K562 (cell line): ENCODE results near the gene COX6A1. TPM values are rescaled to one million over a fixed set of nuclear protein-coding genes. Genes with fewer than 3 reads are reported as not detected.

ENCODE experiments used
- CBFA2T2 ChIP-seq: fragments of 450-650 bp; conservative IDR thresholded peaks from 2 replicates; pipeline ENCODE4 v1.6.1; 2017; ENCODE audit warnings: mild to moderate bottlenecking
- CBFB ChIP-seq: sonication (generic); formaldehyde crosslinking; IDR thresholded peaks from 2 replicates; pipeline ENCODE4 v1.4.0; 2020; ENCODE audit warnings: mild to moderate bottlenecking, missing genetic modification reagents
- CBX5 ChIP-seq: IDR thresholded peaks from 2 replicates; pipeline ENCODE4 v1.6.1; 2014; ENCODE audit warnings: low read depth, borderline replicate concordance
- CTCF ChIP-seq, 3 experiments: IDR thresholded peaks in 2 of 3; conservative IDR thresholded peaks in 1 of 3; 2 replicates each; pipeline ENCODE4 v1.5.1; 2011 to 2012; ENCODE audit warnings: low read length in 3 of 3, mild to moderate bottlenecking in 3 of 3, control low read depth in 2 of 3, improper control_type of control experiment in 1 of 3, inconsistent platforms in 1 of 3, low read depth in 1 of 3, mixed read lengths in 1 of 3, moderate library complexity in 1 of 3; ENCODE audit not compliant: insufficient read depth in 2 of 3
- EHMT2 ChIP-seq: fragments of 450-650 bp; IDR thresholded peaks from 2 replicates; pipeline ENCODE4 v1.6.1; 2018; ENCODE audit warnings: antibody characterized with exemption
- FOXP4 ChIP-seq: sonication (generic); formaldehyde crosslinking; IDR thresholded peaks from 2 replicates; pipeline ENCODE4 v1.8.0; 2022; ENCODE audit warnings: mild to moderate bottlenecking, missing genetic modification reagents, borderline replicate concordance
- HINFP ChIP-seq: fragments of 450-650 bp; conservative IDR thresholded peaks from 2 replicates; pipeline ENCODE4 v1.6.1; 2016; ENCODE audit warnings: missing genetic modification characterization, low read depth, mild to moderate bottlenecking, control low read depth, missing compliant biosample characterization
- ILF3 ChIP-seq: fragments of 450-650 bp; IDR thresholded peaks from 2 replicates; pipeline ENCODE4 v1.6.1; 2018; ENCODE audit warnings: antibody characterized with exemption, mild to moderate bottlenecking, moderate library complexity, borderline replicate concordance
- MAFF ChIP-seq: IDR thresholded peaks from 2 replicates; pipeline ENCODE4 v1.6.1; 2012; ENCODE audit warnings: low read length, improper control_type of control experiment
- MAFK ChIP-seq: IDR thresholded peaks from 2 replicates; pipeline ENCODE4 v1.6.1; 2011; ENCODE audit warnings: low read length, improper control_type of control experiment
- MCM2 ChIP-seq: fragments of 450-650 bp; IDR thresholded peaks from 2 replicates; pipeline ENCODE4 v1.6.1; 2017; ENCODE audit warnings: low read depth, mild to moderate bottlenecking
- MCM3 ChIP-seq: fragments of 450-650 bp; IDR thresholded peaks from 2 replicates; pipeline ENCODE4 v1.6.1; 2016
- MCM7 ChIP-seq, 2 experiments: fragments of 450-650 bp; IDR thresholded peaks; 2 replicates each; pipeline ENCODE4 v1.6.1; 2016 to 2018
- NFYB ChIP-seq: IDR thresholded peaks from 2 replicates; pipeline ENCODE4 v1.6.1; 2011; ENCODE audit warnings: mild to moderate bottlenecking, moderate library complexity; ENCODE audit not compliant: insufficient read length; ENCODE audit errors: extremely low read depth
- POLR2G ChIP-seq: fragments of 200-400 bp; formaldehyde crosslinking; IDR thresholded peaks from 2 replicates; pipeline ENCODE4 v1.6.1; 2017; ENCODE audit warnings: low read depth, mild to moderate bottlenecking, antibody characterized with exemption, low read length, moderate library complexity
- SOX6 ChIP-seq: fragments of 450-650 bp; IDR thresholded peaks from 2 replicates; pipeline ENCODE4 v1.6.1; 2014; ENCODE audit warnings: mild to moderate bottlenecking
- TAF15 ChIP-seq: fragments of 200-400 bp; formaldehyde crosslinking; IDR thresholded peaks from 2 replicates; pipeline ENCODE4 v1.6.1; 2017; ENCODE audit warnings: mild to moderate bottlenecking, low read depth, low read length, moderate library complexity
- TAF9B ChIP-seq: fragments of 450-650 bp; IDR thresholded peaks from 2 replicates; pipeline ENCODE4 v1.6.1; 2018; ENCODE audit warnings: mild to moderate bottlenecking; ENCODE audit not compliant: partially characterized antibody
- TBP ChIP-seq: optimal IDR thresholded peaks from 2 replicates; pipeline ENCODE3; 2011; ENCODE audit warnings: low read depth, low read length, improper control_type of control experiment
- TRIM24 ChIP-seq, 2 experiments: fragments of 450-650 bp; IDR thresholded peaks; 2 replicates each; pipeline ENCODE4 v1.6.1; 2016
- ZFP36 ChIP-seq: fragments of 150-350 bp; IDR thresholded peaks from 2 replicates; pipeline ENCODE4 v1.6.1; 2018; ENCODE audit warnings: low read length, low read depth; ENCODE audit not compliant: partially characterized antibody
- ZKSCAN1 ChIP-seq: fragments of 150-350 bp; IDR thresholded peaks from 2 replicates; pipeline ENCODE4 v1.6.1; 2016; ENCODE audit warnings: low read depth, low read length
- ZNF124 ChIP-seq: sonication (generic); formaldehyde crosslinking; IDR thresholded peaks from 2 replicates; pipeline ENCODE4 v1.8.1; 2022; ENCODE audit warnings: missing genetic modification reagents
- ZNF445 ChIP-seq: fragments of 250-450 bp; sonication (Bioruptor Pico); IDR thresholded peaks from 2 replicates; pipeline ENCODE4 v1.4.0; 2020; ENCODE audit warnings: low read depth, mild to moderate bottlenecking, moderate library complexity
- ZNF511 ChIP-seq: sonication (generic); formaldehyde crosslinking; IDR thresholded peaks from 2 replicates; pipeline ENCODE4 v1.8.0; 2022; ENCODE audit warnings: mild to moderate bottlenecking, missing genetic modification reagents
- polyA plus RNA-seq, 8 experiments: library from polyadenylated mRNA; depleted of rRNA in 4 of 8; stranded (reverse) in 5 of 8; unstranded in 3 of 8; fragments of >200 nt; fragmentation: Nextera tagmentation in 2 of 8; fragmentation: Illumina TruSeq in 1 of 8; extraction: Ambion mirVana in 2 of 8; extraction: Trizol in 1 of 8; gene quantifications; 2 replicates each; pipeline versions ENCODE4 v1.2.1 to v1.2.3, GENCODE V29; 2011 to 2014; ENCODE audit warnings: inconsistent platforms in 1 of 8, missing spikeins in 1 of 8
- total RNA-seq, 7 experiments: library from RNA; depleted of rRNA in 6 of 7; stranded (reverse); fragments of >200 nt in 6 of 7; fragmentation: Illumina TruSeq in 2 of 7; extraction: Trizol in 2 of 7; gene quantifications; 2 replicates each; pipeline versions ENCODE4 v1.2.1 to v1.2.3, GENCODE V29; 2011 to 2021; ENCODE audit warnings: low replicate concordance in 1 of 7

The COX6A1 gene
- total and polyA plus RNA-seq, 9 of the 15 experiments (the other 6 are each of a cell fraction or from before 2014, with no cell fraction given): 414 to 4,142 (median 931) TPM

GRCh38 chr12:120453977-120454376 lies 16.1 kb downstream of the COX6A1 start (continued):
- no peak for TF ChIP-seq MCM2
- no peak for TF ChIP-seq TAF15
- TF ChIP-seq TBP: no peak
- TF ChIP-seq ZKSCAN1: no peak
- TF ChIP-seq ZNF511: no peak
- TF ChIP-seq MCM7 (IDR thresholded peaks at IDR 0.05): no peak
- TF ChIP-seq MAFF: peak; percentile 84
- TF ChIP-seq CTCF (IDR thresholded peaks at IDR 0.05 in 2 of 3, conservative IDR thresholded peaks at IDR 0.05 in 1 of 3; ENCODE audit: insufficient read depth in 2 of 3, low read depth in 1 of 3, low read length in 3 of 3): peak; percentile 63 to 70 (median 69)
- TF ChIP-seq ZFP36: no peak
- no peak for TF ChIP-seq ZNF124 (CRISPR knock-in tag)
- 0 out of 2 replicates have a peak, but pooled peaks have one; percentile 13 for TF ChIP-seq ILF3
- no peak for TF ChIP-seq SOX6
- TF ChIP-seq CBX5: no peak
- no peak for TF ChIP-seq FOXP4 (CRISPR knock-in tag)
- TF ChIP-seq MCM3: no peak
- TF ChIP-seq TRIM24 (IDR thresholded peaks at IDR 0.05): no peak
- no peak for TF ChIP-seq EHMT2
- TF ChIP-seq POLR2G: no peak
- no peak for TF ChIP-seq TAF9B
- TF ChIP-seq MAFK: peak; percentile 87
- no peak for TF ChIP-seq HINFP (tag)
- TF ChIP-seq CBFA2T2: no peak
- no peak for TF ChIP-seq CBFB (CRISPR knock-in tag)
- TF ChIP-seq NFYB: no peak
- no peak for TF ChIP-seq ZNF445 (CRISPR knock-in tag)
